DMS153 (cell line): ENCODE measurements around the gene OR5T1.

Experiments used
- DNase-seq: peaks from one replicate; lab custom pipeline; 2025; lab: John Stamatoyannopoulos, UW

The OR5T1 gene

GRCh38 chr11:56273854-56274253, at the start of gene OR5T1:
Gene OR5T1, plus strand, starts transcription at chr11:56274154. Its CDS starts 1,485 bp downstream, at chr11:56275639.
- DNase-seq, result no peak

GRCh38 chr11:56234155-56234554, 39.8 kb upstream of the OR5T1 start, which contains the start of gene OR5T2:
Gene OR5T2, minus strand, starts transcription at chr11:56234255. Its CDS starts 1,193 bp downstream, at chr11:56233062.
- no peak for DNase-seq

- DNase-seq, result no peak
These were observed 22.0 kb upstream of the OR5T1 start, which contains the start of gene OR5T3 for GRCh38 chr11:56251954-56252353. Gene OR5T3, plus strand, starts transcription at chr11:56252254. Its CDS starts 0 bp downstream, at chr11:56252254.

- DNase-seq, result peak; percentile 42
These were observed 2.9 kb upstream of the OR5T1 start for GRCh38 chr11:56271092-56271491.

- DNase-seq, result no peak
These were observed 18.2 kb downstream of the OR5T1 start, which contains the start of gene OR8H1 for GRCh38 chr11:56292154-56292553. Gene OR8H1, minus strand, starts transcription at chr11:56292254. Its CDS starts 1,192 bp downstream, at chr11:56291062.

GRCh38 chr11:56296898-56297297, 22.9 kb downstream of the OR5T1 start:
- DNase-seq, result no peak

- no peak for DNase-seq
These were observed 33.9 kb downstream of the OR5T1 start for GRCh38 chr11:56307836-56308235.

GRCh38 chr11:56314844-56315243, 40.9 kb downstream of the OR5T1 start, which contains the start of gene OR8K3:
Gene OR8K3, plus strand, starts transcription at chr11:56315144. Its CDS starts 3,163 bp downstream, at chr11:56318307.
- no peak for DNase-seq
